ENCODE data around the gene RBM4.
A peak's percentile ranks its signal among the peaks of the same experiment; 100 is the strongest.

The RBM4 gene

DNA sequence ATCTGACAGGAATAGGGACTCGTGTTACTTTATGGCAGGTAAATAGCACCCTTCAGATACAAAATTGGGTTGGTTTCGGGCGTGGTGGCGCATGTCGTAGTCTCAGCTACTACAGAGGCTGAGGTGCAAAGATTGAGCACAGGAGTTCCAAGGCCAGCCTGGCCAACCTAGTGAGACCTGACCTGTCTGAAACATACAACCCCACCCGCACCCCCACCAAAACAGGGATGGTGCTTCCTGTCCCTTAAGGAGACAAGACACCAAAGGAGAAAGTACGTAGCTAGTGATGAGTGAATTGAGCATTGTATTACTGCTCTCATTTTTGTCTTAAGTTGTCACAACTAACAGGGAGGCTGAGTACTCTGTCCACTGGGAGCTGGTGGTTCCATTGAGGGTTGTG, 14.1 kb downstream of the RBM4 start:
- DNase-seq, result no peak

DNA sequence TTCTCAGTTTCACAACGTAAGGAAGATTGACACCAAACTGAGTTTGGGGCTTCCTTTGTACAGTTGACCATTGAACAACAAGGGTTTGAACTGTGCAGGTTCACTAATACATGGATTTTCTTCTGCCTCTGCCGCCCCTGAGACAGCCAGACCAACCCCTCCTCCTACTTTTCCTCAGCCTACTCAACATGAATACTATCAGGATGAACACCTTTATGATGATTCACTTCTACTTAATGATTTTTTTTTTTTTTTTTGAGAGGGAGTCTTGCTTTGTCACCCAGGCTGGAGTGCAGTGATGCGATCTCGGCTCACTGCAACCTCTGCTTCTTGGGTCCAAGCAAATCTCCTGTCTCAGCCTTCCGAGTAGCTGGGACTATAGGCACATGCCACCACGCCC, 14.6 kb downstream of the RBM4 start:
- DNase-seq, result no peak

DNA sequence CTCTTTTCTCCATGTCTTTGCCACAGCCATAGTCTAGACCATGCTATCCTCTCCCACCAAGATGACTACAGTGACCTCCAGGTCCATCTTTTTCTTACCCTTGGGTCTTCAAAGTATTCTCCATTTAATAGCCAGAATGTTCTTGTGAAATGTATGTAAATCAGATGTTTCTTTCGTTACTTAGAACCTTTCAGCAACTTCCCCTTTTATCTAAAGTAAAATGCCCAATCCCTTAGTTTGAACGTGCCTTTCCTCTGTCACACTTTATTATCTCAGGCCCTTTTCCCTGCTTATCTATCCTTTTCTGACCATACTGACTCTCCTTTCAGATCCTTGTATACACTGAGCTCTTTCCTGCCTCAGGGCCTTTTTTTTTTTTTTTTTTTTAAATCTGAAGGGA, 21.3 kb downstream of the RBM4 start:
- no peak for DNase-seq

DNA sequence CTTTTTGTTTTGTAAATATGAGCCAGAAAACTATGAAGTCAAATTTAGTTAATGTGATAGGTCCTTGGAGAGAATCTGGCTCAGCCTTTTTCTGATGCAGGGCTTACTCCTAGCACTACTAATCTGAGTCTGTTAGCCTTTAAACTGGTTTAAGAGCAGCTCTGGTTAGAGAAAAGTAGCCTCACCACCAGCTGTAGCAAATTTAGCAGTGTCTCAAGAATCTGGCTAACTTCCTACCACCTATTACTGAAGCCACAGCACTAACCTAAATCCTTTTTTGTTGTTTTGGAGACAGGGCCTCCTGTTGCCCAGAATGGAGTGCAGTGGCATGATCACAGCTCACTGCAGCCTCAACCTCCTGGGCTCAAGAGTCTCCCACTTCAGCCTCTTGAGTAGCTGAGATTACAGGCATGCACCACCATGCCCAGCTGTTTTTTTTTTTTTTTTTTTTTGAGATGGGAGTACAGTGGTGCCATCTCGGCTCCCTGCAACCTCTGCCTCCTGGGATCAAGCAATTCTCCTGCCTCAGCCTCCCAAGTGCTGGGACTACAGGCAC, 25.3 kb downstream of the RBM4 start:
- no peak for DNase-seq

DNA sequence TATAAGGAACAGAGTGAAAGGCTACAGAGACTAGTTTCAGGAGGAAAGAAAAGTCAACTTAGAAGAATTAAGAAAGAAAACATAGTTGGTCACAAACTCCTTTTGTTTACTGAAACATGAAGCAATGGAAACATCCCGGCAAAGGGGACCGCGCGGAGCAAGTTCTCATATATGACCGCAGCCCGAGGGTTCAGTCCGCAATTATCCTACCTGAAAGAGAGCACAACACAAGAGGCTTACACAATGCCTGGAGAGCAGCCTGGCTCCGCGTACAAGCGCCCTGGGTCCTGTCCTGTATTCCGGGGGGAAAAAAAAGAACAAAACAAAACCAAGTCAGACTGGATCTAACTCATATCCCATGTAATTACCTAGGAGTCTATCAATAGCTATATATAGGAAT, 26.9 kb downstream of the RBM4 start:
- no peak for DNase-seq

DNA sequence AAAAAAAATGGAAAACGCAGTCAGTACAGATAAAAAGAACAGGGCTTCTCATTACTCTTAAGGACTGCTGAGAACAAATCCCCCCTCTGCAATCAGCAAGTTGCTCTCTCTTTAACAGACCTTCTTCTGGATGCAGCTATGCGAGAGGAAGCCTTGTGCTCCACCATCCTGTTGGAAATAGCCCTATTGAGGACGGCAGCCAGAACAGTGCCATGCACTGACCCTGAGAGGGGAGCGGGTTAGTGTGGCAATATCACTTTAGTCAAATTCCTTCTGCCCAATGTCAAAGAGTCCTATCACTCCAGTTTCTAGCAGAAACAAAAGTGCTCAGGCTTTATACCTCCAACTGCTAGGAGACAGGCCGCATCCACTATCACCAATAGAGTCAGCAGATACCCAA, 32.3 kb downstream of the RBM4 start:
- DNase-seq, result no peak

DNA sequence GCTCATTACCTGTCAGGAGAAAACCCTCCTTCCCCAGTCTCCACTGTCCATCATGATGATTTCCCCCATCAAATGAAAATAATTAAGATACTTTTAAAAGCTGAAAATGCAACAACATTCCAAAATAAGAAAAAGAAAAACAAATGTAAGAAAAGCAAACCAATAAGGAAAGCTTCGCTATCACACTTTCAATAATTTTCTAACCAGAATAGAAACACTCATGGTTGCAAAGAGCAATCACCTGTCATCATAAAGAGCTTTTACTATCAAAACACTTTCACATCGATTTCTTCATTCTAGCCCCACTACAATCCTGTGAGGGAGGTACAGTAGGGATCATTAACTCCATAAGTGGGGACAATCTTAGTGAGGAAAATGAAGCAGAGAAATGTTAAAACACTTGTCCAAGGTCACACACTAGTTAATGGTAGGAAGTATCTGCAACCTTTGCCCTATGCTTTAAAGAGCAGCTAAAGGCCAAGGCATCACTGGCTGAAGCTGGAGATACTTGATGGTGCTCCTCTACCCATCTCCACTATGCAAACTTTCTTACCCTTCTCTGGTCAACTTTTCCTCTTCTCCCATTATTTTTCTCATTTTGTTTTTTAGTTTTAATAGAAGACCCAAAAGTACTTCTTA, 36.6 kb downstream of the RBM4 start:
- no peak for DNase-seq

DNA sequence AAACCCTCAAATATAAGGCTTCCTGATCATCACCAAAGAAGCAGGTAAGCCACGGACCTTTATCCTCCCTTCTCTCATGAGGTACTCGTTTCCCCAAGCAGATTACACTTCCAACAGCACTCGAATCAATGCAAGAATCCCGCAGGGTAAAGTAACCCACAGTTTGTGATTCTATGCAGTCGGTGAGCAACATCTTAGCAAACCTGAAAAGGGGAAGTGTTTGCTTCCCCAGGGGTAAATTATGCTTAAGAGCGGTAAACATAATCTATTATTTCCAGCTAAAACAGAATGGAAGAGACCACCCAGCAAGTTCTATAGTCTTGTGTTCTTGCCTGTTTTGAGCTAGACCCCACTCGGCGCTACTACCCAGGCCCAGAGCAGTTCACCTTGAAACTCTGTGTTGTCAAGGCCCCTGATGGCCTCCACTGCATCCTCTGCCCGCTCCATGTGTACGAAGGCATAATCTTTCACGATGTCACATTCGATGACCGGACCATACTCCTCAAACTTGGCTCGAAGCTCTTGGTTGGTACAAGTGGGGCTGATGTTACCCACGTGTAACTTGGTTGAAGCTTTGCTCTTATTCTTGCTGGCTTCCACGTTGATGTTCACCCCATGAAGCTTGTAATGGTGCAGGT, 37.9 kb downstream of the RBM4 start:
- DNase-seq, result no peak

DNA sequence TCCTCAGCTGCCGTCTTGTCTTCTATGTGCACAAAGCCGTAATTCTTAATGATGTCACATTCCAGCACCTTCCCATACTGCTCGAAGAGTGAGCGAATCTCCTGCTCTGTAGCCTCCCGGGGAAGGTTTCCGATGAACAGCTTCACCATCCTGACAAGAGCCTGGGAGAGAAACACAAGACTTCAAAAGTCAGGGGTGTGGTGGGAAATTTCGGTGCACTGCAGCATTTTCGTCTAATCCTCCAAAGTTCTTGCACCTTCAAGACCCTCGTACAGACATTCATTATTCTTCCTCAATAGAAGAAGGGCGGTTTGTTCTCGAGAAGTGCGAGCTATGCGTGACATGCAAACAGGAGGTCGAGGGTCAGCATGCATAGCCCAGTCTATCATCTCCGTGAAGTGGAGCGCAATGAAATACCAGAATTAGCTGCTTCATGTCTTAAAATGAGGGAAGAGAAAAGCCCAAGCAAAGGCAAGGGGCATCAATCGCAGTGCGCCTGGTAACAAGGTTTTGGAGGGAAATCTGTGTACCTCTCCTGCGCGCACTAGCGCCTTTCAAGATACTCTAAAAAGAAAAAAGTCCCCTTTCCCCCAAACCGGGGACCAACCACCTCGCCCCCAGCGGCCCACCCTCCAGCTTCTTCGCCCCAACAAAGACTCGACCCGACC, 38.6 kb downstream of the RBM4 start:
- DNase-seq, result no peak

DNA sequence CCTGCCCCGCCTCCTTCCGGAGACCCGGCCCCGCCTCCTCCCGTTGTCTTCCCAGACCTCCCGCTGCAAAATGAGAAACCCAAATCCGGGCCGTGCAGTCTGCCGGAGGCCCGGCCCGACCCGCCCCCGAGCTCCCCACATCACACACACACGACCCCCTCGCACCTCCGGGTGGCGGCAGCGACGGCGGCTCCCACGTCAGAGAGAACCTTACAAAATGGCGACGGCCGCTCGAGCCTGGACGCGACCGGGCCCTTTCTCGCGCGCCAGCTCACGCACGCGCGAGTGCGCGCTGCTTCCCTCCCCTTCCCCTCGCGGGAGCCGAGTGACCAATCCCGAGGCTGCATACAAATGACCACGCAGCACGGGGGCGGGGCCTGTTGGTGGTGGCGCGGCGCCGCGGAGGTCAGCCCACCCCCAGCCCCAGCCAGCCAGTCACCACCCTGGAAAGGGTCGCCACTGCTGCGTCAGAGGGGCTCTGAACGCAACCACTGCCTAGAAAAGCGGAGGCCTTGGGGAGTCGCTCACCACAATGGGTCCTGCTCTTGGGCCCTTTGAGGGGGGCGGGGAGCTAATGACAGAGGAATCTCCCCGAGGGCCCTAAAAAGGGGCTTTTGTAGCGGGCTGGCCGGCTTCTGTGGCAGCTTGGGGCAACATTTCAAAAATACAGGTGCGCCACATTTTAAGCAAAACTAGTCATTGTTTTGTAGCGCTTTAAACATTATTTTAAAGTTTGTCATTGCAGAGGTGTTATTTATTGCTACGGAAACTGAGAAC, 39.3 kb downstream of the RBM4 start, which contains the start of gene RBM4B:
RBM4B (minus strand) TSS at position 289 of the 777 bp plus-strand sequence. CDS start 808 bp downstream, outside the sequence.
- peak; percentile 95 for DNase-seq

DNA sequence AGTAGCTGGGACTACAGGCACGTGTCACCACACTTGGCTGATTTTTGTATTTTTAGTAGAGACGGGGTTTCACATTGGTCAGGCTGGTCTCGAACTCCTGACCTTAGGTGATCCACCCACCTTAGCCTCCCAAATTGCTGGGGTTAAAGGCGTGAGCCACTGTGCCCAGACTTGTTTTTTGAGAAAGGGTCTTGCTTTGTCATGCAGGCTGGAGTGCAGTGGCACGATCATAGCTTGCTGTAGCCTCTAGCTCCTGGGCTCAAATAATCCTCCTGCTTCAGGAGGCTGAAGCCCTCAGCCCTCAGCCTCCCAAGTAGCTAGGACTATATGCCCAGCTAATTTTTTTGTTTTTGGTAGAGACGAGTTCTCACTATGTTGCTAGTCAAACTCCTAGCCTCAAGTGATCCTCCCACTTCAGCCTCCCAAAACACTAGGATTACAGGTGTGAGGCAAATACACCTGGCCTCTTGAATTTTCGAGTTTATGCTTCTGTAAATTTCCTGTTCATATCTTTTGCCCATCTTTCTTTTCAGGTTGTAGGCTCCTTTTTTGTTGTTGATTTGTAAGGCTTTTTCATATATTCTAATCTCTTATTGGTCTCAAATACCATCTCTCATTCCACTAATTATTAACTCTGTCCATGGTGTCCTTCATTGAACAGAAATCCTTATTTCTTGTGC, 42.6 kb downstream of the RBM4 start:
- no peak for DNase-seq

DNA sequence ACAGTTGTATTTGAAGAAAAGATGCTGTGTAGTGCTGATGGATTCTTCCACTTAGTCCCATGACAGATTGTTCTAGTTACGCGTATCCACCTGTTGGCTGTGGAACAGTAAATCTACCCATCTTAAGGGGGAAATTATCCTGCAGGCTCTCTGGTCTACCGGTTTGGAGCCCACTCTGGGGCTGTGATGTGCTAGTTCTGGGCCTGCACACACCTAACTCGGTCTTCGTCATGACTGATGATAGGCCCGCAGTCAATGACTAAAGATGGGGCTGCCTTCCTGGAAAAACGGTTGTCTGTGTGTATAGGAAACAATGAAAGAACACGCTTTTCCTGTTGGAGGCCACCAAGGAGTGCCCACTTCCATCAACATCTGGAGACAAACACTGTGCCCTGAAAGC, 45.4 kb downstream of the RBM4 start:
- no peak for DNase-seq

DNA sequence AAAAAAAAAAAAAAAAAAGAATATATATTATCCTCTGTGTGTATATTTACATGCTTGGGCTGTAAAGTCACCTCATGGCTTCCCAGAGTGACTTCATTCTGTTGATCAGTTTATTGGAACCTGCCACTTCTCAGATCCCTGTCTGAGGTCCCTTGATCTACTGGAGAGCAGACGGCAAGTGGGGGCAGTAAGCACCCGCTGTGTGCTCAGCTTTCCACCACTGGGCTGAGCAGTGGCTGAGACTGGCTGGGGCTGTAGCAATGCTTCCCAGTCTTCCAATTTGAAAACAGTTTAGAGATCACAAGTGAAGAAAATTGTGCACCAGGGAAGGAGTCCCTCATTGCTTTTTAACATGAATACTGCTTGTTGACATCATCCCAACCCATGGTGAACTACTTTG, 46.1 kb downstream of the RBM4 start:
- no peak for DNase-seq

DNA sequence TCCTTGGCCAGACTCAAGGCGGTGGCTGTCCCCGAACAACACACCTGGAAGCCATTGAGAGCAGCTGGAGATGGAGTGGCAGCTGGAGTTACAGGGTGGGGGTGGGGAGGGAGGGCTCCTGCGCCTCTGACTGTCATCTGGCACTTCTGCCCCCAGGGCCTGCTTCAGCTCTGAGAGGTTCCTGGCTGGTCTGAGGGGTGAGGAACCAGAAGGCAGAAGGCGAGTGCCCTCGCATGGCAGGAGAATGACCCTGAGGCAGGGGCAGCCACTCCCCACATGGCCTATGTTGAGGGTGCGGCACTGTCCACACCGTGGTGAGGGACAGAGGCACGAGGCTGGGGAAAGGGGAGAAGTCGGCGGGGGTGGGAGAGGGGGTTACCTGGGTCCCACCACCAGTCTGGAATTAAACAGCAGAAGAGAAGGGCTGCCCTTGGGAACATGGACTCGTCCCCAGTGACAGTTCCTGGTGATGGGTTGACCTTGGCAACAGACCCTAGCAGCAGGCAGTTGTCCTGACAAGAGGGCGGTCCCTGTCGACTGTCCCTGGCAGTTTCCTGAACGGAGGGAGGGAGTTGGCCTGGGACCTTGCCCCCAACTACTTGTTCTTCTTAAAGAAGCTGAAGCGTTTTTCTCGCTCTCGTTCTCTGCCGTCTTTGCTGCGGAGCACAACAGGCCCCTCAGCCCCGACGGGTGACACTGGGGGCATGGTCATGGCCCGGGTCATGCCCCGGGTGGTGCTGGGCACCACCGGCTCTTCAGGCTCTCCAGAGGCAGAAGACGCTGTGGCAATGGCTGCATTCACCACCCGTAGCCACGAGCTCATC, 47.0 kb downstream of the RBM4 start:
- DNase-seq, result no peak

DNA sequence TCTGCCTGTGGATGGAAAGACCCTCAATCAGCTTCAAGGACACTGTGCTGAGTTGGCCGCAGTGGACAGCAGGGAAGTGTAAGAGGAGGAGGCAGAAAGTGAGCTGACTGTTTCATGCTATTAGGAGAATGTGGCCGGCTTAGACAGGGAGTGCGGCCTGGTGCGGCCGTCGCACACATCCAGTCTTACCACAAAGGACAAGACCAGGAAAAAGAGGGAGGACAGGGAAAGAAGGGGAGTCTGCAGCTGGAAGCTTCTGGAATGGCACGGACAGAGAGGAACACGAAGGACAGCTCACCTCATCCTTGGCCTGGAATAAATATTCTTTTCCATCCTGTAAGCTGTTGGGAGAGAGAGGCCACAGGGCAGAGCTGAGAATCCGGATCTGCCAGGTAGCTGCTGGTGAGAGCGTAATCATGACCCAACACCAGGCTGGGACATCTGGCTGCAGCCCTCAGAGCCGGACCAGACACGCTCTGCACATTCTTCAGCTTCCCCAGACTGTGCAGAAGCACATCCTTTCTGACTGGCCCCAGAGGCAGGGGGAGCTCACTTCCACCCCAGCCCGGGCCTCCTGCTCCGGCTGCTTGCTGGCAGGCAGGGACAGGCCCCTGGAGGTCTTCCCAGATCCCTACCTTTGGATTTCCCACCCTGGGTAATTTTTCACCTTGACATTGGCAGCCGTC, 47.7 kb downstream of the RBM4 start:
- DNase-seq, result no peak

DNA sequence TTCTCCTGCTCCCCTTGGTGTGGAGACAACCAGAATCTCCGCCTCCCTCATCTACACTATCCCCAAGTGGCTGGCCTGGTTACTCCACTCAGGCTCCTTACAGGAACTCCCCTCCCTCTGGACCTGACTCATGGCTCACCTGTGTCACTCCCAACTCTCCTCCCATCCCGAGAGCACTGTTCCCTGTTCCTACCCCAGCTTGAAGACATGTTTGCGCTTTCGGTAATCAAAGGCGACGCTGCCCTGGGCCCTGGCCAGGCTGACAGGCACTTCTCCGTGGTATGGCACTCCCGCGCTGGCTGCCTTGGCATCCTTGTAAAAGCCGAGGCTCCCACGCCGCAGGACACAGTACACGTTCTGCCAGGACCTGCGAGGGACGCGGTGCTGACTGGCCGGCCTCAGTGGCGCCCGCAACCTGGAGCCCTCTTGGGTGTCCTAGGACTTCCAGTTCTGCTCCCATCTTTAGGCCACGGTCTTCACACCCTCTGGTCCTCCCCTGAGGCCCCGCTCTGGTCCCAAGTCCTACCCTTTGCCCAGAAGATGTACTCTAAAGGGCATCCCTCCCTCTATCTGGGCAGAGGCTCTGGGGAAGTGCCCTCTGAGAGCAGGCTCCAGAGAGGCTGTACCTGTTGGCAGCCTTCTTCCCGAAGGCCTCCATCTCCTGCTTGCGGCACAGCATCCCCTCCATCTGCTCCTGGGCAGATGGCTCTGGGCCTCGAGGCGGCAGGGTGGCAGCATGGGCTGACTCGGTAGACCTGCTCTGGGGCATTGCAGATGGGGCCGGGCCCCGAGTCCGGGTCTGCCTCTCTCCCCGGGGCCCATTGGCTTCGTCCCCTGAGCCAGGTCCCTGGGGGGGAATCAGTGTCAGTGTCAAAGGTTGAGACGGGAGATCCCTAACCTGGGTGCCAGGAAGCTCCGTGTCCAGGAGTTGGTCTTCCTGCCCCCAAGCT, 48.6 kb downstream of the RBM4 start:
- no peak for DNase-seq

DNA sequence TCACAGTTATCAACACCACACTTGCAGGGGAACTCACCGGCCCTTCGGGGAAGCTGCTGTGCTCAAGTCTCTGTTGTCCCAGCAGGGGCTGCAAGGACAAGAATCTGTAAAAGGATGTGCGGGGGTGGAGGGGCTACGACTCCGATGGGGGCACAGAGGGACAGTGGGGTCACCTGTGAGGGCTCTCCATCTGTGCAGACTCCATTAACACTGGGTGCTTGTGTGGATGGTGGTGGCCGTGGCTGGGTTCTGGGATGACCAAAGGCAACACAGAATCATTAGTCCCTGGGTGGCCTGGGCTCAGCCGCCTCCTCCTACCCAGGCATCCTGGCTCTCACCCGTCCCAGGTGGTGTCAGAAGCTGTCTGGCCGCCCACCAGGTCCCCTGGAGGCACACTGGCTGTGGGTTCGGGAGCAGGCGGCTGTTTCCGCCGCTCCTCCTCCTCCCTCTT, 49.4 kb downstream of the RBM4 start:
- no peak for DNase-seq

DNA sequence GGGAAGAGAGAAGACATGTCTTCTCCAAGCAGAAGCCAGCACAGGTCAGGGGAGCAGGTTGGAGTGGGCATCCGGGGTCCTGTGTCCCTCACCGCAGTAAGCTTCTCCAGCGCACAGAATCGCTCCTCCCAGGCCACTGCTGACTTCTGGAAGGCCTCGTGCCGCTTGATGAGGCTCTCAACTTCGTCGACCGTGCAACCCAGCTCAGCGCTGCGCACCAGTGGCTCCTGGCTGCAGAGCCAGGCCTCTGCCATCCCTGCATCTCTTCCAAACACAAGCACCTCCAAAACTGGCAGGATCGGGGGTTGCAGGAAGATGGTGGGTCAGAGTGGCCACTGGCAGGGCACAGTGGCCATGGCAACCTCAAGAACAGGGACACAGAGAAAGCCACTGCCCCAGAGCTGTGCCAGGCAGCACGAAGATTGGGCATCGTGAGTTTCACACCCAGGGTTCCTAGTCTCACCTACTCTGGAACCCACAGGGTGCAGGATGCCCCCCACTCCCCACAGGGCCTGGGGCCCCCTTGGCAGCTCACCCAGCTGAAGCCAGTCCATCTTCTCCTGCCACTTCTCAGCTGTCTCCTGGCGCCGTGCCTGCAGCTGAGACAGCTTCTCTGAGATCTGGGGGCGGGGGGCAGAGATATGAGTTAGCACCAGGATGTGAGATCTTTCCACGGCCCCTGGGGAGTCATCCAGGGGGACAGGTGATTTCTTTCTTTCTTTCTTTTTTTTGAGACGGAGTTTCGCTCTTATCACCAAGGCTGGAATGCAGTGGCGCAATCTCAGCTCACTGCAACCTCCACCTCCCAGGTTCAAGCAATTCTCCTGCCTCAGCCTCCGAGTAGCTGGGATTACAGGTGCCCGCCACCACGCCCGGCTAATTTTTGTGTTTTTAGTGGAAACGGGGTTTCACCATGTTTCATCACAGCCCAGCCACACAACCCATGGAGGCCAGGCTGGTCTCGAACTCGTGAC, 50.3 kb downstream of the RBM4 start:
- DNase-seq, result no peak

Measured in fibroblast of skin of abdomen (primary cell).